Measurements from ENCODE around the gene KCNMA1. TPM values are rescaled to one million over a fixed set of nuclear protein-coding genes. Genes with fewer than 3 reads are reported as not detected.

Gene KCNMA1
- total and polyA plus RNA-seq, 10 of the 15 experiments (the other 5 are each of a cell fraction or from before 2014, with no cell fraction given), result 8.5 to 77.0 (median 21.3) TPM

GRCh38 chr10:77410523-77410922 lies 227.1 kb downstream of the KCNMA1 start:
- Histone ChIP-seq H3K9me3 (replicated peaks; ENCODE audit: control insufficient read depth, insufficient read depth, low read length) (no peaks in the 10 kb centered on the region), H3K4me1 (ENCODE audit: control insufficient read depth, insufficient read depth, low read length) (peaks cover 9% of the 10 kb centered on the region), H3K4me2 (ENCODE audit: control insufficient read depth, insufficient read depth) (no peak overlapping the region), H3K79me2 (ENCODE audit: control insufficient read depth, insufficient read depth, low read length) (no peaks in the 10 kb centered on the region), H3K27ac (ENCODE audit: control insufficient read depth, insufficient read depth) (no peak overlapping the region), H3K27me3 (replicated peaks in 1 of 2; ENCODE audit: control insufficient read depth in 2 of 2, insufficient read depth in 2 of 2, low read length in 1 of 2) (no peaks in the 10 kb centered on the region), H2AFZ (ENCODE audit: control insufficient read depth, low read depth, low read length) (no peak overlapping the region), H3K4me3 (no peak overlapping the region), H3K9ac (ENCODE audit: control insufficient read depth, insufficient read depth, low read length) (no peak overlapping the region), H3K36me3 (ENCODE audit: control insufficient read depth in 2 of 2, insufficient read depth in 2 of 2, low read length in 1 of 2) (no peaks in the 10 kb centered on the region), H4K20me1 (ENCODE audit: control insufficient read depth, insufficient read depth) (no peaks in the 10 kb centered on the region)
- ATAC-seq (no peak), FAIRE-seq (no peak), DNase-seq (ENCODE audit: low read depth, low spot score) (no peak)
- no TSS peak for BruUV-seq (replicated peaks)
- POLR2A ChIA-PET, result interaction anchor here (0.8 kb wide), 1 partner anchor 25 kb away, joined by 3 read pairs; no protein-coding TSS in a partner anchor
- 43% methylated on average over 9 of the region's 9 CpGs for WGBS (ENCODE audit: insufficient coverage, insufficient replicate concordance, low lambda C conversion rate, missing lambda C conversion rate)
- CTCF ChIA-PET, result interaction anchor here (0.7 to 1.5 kb wide), 5 partner anchors 15 to 662 kb away, joined by 3 to 4 read pairs (median 3); no protein-coding TSS in a partner anchor
- SMC1A ChIA-PET (ENCODE audit: uncharacterized antibody, unreplicated experiment), result interaction anchor here (0.6 to 3.4 kb wide), 7 partner anchors 12 to 231 kb away, joined by 3 to 13 read pairs (median 5); no protein-coding TSS in a partner anchor
- in situ Hi-C loops (cut with MboI), result no loop called here
- intact Hi-C loops (cut with micrococcal nuclease; ENCODE audit: unreplicated experiment), result no loop called here
- RAD21 ChIA-PET (ENCODE audit: unreplicated experiment), result interaction anchor here (1.1 to 2.0 kb wide), 3 partner anchors 53 to 300 kb away, joined by 3 to 4 read pairs (median 3); no protein-coding TSS in a partner anchor
- TF ChIP-seq PML (IDR thresholded peaks at IDR 0.05; ENCODE audit: low read length) (no peak), IRF3 (IDR thresholded peaks at IDR 0.05) (no peak), PAX8 (IDR thresholded peaks at IDR 0.05) (no peak), USF2 (IDR thresholded peaks at IDR 0.05; ENCODE audit: borderline replicate concordance, low read depth, low read length) (no peak), ZBTB40 (IDR thresholded peaks at IDR 0.05; ENCODE audit: borderline replicate concordance) (no peak), TCF12 (IDR thresholded peaks at IDR 0.05; ENCODE audit: low read depth, low read length) (no peak), SRF (IDR thresholded peaks at IDR 0.05; ENCODE audit: low read depth in 2 of 2, low read length in 2 of 2) (no peak), EP300 (IDR thresholded peaks at IDR 0.05; ENCODE audit: borderline replicate concordance in 1 of 2, control insufficient read depth in 1 of 2, low read depth in 2 of 2, low read length in 2 of 2) (no peak), ZNF687 (IDR thresholded peaks at IDR 0.05) (no peak), SUZ12 (IDR thresholded peaks at IDR 0.05; ENCODE audit: unreplicated experiment) (no peak)
